Amygdala (tissue), 56 donors: ENCODE measurements around the gene MAEA.

Experiments used
- DNase-seq, 56 donors: peaks; one replicate each; lab custom pipeline; 2025; lab: John Stamatoyannopoulos, UW

MAEA gene

GRCh38 chr4:1385373-1386340 is 96.0 kb downstream of the MAEA start:
- DNase-seq: no peak
